Suprapubic skin (tissue), 3 donors: ENCODE results near the gene GRID2IP.

ENCODE experiments used
- CTCF ChIP-seq, 2 donors: fragments of 200-600 bp in 1 of 2; fragments of 450-650 bp in 1 of 2; sonication (generic) in 1 of 2; IDR thresholded peaks; one replicate each; pipeline ENCODE4 v1.5.1; 2016 to 2019; ENCODE audit warnings: antibody characterized with exemption in 2 of 2, mild to moderate bottlenecking in 1 of 2, moderate library complexity in 1 of 2
- POLR2A ChIP-seq, 2 donors: fragments of 450-650 bp; IDR thresholded peaks; one replicate each; pipeline ENCODE4 v1.6.1; 2017; ENCODE audit warnings: antibody characterized with exemption in 2 of 2, mild to moderate bottlenecking in 2 of 2, moderate library complexity in 2 of 2

GRCh38 chr7:6507906-6508305, 43.4 kb downstream of the GRID2IP start:
- TF ChIP-seq CTCF (IDR thresholded peaks at IDR 0.05): no peak
- no peak for TF ChIP-seq POLR2A (IDR thresholded peaks at IDR 0.05)
